HG03139 (cell line): ENCODE data around the gene SH2D3C.
"Not testable (repeated sequence)": the region's sequence is repeated elsewhere in the genome, so short reads cannot be mapped to it uniquely, and the experiment has no call there.

Experiments used
- ATAC-seq: cut with Tn5 transposase; IDR thresholded peaks from one replicate; pipeline ENCODE4 v1.9.1; 2021; ENCODE audit not compliant: unreplicated experiment

Gene SH2D3C

DNA sequence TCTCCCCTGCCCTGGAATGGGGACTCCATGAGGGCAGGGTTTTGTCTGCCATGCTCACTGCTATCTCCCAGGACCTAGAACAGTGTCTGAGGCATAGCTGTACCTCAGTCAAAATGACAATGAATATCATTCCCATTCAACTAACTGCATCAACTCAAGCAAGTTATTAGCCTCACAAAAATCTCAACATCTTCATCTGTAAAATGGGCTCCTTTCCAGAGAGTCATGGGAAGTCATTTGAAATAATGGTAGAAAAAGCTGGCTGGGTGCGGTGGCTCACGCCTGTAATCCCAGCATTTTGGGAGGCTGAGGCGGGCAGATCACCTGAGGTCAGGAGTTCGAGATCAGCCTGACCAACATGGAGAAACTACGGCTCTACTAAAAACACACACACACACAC, 9.4 kb downstream of the SH2D3C start:
- ATAC-seq, result no peak

- no peak for ATAC-seq
Observed at GRCh38 chr9:127768698-127769097, 9.8 kb downstream of the SH2D3C start.

DNA sequence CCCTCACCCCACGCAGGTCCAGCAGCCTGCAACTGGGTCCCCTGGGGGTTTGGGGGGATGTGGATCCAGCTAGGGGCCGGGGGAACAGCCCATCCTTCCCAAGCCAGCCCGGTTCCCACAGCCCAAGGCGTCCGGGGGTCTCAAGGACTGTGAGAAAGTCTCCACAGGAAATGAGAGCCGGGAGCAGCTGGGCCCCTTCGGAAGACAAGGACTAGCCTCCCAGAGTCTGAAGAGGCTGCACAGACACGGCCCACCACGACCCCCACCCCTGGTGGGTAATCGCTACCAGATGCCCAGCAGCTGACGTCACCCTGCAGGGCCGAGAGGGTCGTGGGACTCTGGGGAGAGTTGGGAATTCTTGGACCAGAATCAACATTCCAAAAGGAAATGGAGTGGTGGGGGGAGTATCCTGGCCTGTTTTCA, 10.5 kb downstream of the SH2D3C start:
- no peak for ATAC-seq

- ATAC-seq, result no peak
Observed at GRCh38 chr9:127767410-127767809, 11.1 kb downstream of the SH2D3C start.

GRCh38 chr9:127765418-127765817, 13.0 kb downstream of the SH2D3C start:
- no peak for ATAC-seq

- no peak for ATAC-seq
Observed at GRCh38 chr9:127763918-127764384, 14.5 kb downstream of the SH2D3C start.

DNA sequence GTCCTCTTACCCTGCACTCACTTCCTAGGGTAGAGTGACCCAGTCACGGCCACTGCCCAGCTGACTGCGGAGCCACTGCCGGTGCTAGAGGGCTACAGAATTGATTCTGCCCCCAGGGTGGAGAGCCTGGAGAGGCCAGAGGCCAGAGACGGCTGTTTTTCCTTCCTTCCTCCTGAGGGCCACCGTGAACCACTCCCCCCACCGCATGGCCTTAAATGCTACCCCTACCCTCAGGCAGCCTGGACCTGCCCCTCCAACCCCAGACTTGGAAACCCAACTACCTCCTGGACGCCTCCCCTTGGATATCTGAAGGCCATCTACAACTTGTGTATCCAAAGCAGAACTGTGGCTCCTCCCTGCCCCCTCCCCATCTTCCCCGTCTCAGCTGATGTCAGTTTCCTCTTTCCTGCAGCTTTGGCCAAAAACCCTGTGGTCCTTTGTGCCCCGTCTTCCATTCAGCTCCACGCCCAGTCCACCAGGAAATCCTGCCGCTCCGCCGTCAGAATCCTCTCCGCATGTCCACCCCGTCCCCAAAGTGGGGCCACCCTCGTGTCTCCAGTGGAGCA, 16.3 kb downstream of the SH2D3C start:
- no peak for ATAC-seq

GRCh38 chr9:127761491-127761956, 16.9 kb downstream of the SH2D3C start:
- no peak for ATAC-seq

DNA sequence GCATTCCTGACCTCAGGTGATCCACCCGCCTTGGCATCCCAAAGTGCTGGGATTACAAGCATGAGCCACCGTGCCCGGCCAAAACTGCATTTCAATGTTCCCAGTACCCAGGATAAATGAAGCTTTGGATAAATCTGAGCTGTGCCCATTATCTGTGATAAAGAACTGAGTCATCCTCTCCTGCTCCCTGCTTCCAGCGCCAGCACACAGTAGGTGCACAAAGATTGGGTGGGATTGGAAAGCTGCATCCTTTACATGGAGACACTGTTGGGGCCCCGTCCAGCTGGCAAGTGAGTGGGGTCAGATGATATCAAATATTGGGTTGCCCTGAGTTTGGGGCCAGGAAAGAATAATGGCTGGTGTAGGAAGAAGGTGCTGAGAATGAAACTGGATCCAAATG, 17.4 kb downstream of the SH2D3C start:
- no peak for ATAC-seq

GRCh38 chr9:127758843-127759242, 19.6 kb downstream of the SH2D3C start:
- no peak for ATAC-seq

DNA sequence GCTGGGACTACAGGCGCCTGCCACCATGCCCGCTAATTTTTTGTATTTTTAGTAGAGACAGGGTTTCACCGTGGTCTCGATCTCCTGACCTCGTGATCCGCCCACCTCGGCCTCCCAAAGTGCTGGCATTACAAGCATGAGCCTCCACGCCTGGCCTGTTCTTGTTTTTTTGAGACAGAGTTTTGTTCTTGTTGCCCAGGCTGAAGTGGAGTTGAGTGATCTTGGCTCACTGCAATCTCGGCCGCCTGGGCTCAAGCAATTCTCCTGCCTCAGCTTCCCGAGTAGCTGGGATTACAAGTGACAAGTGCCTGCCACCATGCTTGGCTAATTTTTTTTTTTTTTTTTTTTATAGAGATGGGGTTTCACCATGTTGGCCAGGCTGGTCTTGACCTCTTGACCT, 21.7 kb downstream of the SH2D3C start:
- ATAC-seq, result not testable (repeated sequence)

DNA sequence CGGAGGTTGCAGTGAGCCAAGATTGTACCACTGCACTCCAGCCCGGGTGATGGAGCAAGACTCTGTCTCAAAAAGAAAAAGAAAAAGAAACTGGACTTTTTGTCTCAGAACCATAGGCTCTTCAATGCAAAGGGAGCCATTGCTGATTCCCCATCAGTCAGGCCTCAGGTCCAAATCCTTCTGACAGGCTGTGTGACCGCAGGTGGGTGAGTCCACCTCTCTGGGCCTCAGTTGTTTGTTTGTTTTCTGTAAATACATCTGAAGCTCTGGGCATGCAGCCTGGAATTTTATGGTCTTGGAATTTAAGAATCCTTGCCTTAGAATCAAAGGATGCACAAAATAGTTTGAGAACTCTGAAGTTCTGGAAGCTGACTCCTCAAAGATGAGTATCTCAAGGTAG, 22.2 kb downstream of the SH2D3C start:
- no peak for ATAC-seq

GRCh38 chr9:127755061-127756060, 23.1 kb downstream of the SH2D3C start:
- ATAC-seq, result no peak

DNA sequence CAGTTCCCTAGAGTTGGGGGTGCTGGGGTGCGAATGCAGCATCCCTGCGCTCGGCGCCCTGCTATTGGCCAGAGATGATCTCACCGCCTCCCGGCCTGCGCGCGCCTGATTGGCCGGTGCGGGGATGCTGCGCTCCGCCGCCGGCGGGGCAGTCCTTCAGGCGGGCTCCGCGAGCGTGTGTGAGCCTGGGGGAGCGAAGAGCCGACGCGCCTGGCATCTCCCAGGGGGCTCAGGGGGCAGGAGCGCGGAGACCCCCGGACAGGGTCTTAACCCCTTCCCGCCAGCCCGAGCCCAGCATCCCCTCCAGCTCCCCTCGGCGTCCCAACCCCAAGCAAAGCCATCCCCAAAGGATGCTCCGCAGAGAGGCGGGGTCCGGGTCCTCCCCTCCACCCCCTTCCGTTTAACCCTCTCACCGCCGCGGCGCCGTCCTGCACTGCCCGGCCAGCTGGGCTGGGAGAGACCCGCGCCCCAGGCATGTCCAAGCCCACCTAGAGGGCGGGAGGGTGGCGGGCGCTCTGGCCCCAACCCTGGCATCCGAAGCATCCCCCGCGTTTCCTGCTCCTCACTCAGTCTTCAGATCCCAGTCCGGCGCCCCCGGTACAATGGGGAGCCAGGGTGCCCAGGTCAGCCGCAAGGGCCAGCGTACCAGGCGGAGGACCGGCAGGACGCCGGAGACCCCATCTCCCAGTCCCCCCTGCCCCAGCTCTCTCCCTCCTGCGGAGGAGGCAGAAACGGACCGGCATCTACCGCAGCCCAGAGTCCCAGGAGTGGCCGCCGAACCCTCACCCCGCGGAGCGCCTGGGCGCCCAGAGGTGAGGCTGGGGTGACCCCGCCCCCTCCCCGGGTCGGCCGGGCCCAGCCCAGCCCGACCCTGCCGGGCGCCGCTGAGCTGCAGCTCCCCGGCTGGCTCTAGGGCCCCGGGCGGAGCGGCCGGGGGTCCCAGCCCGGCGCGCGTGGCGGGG, 24.1 kb downstream of the SH2D3C start:
- no peak for ATAC-seq

GRCh38 chr9:127753622-127754021, 24.8 kb downstream of the SH2D3C start:
- no peak for ATAC-seq

- no peak for ATAC-seq
Observed at GRCh38 chr9:127753148-127753547, 25.3 kb downstream of the SH2D3C start.

DNA sequence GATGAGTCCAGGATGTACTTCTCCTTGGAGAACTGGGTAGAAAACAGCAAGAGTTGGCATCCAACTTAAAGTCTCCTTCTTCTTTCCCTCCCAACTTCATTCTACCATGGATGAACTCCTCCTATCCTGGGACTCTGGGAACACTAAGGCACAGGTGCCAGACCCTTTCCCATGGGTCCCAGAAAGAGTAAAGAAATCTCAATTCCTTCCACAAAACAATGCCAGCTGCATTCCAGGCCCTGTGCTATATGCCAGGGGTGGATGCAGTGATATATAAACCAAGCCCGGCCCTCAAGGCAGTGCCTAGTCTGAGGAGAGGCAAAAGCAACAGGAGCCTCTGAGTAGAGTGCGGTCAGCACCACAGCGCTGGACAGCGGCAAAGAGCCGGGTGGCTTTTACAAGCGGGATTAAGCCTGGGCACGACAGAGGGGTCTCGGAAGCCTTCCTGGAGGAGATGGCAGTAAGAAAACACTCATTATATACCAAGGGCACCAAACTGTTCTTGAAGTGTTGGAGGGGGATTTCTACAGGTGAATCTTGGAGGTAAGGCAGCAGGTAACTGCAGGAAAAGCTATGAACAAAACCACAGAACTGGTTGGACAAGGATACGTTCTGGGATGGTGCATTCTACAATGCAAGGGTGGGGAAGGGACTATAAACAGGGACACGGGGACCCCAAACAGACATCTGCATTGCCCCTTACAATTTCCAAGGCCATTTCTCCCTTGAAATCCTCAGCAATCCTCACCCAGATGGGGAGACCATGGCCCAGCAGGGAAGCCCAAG, 27.0 kb downstream of the SH2D3C start:
- ATAC-seq, result no peak

DNA sequence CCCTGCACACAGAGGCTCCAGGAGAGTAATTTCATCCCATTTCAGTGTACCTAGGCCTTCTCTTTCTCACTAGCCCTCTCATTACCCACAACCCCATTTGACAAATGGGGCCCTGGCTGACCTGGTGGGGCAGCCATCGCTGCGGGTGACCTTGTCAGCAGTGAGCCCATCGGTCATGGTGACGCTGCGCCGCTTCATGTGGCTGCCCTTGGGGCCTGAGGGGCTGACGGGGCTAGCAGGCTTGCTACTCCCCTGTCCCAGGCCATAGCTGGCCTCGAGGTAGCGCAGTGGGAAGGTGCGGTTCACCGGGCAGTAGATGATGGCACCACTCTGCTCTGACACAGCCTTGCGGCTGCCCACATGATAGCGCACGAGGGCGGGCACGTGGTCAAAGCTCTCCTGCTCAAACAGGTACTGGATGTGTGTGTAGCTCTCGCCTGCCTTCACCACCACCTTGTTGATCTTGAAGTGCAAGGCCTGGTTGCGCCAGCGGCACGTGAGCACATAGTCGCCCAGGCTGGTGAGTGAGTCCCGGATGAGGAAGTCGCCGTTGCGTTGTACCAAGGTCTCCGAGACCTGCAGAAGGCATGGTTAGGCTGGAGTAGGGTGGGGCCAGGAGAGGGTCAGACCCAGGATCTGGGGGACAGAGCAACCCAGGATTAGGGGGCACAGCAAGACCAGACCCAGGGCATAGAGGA, 29.2 kb downstream of the SH2D3C start:
- ATAC-seq, result no peak

GRCh38 chr9:127746959-127747569, 31.4 kb downstream of the SH2D3C start:
- no peak for ATAC-seq
